Neutrophil (primary cell): Measurements from ENCODE around the gene SLC25A39.
"Not testable (repeated sequence)": the region's sequence is repeated elsewhere in the genome, so short reads cannot be mapped to it uniquely, and the experiment has no call there.

Source experiments
- H3K27ac ChIP-seq: fragments of 200-600 bp; sonication (generic); 2 replicates; pipeline ENCODE4 v1.5.1; 2016; ENCODE audit warnings: mild to moderate bottlenecking, moderate library complexity
- H3K27me3 ChIP-seq: fragments of 200-600 bp; sonication (generic); 2 replicates; pipeline ENCODE4 v1.6.0; 2016; ENCODE audit warnings: mild to moderate bottlenecking
- H3K36me3 ChIP-seq: fragments of 200-600 bp; sonication (generic); 2 replicates; pipeline ENCODE4 v1.5.1; 2017
- H3K4me1 ChIP-seq, 2 experiments: fragments of 200-600 bp in 1 of 2; sonication (generic) in 1 of 2; 1 replicate in 1 of 2; 2 replicates in 1 of 2; pipeline versions ENCODE4 v1.5.1 to v1.6.1; 2013 to 2016; ENCODE audit warnings: low read depth in 1 of 2, low read length in 1 of 2, mild to moderate bottlenecking in 1 of 2, moderate library complexity in 1 of 2; ENCODE audit not compliant: control insufficient read depth in 1 of 2, insufficient read depth in 1 of 2
- H3K4me3 ChIP-seq, 2 experiments: fragments of 200-600 bp in 1 of 2; sonication (generic) in 1 of 2; 1 replicate in 1 of 2; 2 replicates in 1 of 2; pipeline ENCODE4 v1.5.1; 2013 to 2016; ENCODE audit warnings: low read depth in 1 of 2, low read length in 1 of 2, mild to moderate bottlenecking in 1 of 2, moderate library complexity in 1 of 2
- H3K9me3 ChIP-seq: fragments of 200-600 bp; sonication (generic); 2 replicates; pipeline ENCODE4 v1.5.1; 2016
- TF ChIP-seq, protein P1 (sequence below): fragments of 200-600 bp; sonication (generic); IDR thresholded peaks from 2 replicates; pipeline ENCODE4 v1.5.1; 2016; ENCODE audit warnings: antibody characterized with exemption

SLC25A39 gene, protein sequence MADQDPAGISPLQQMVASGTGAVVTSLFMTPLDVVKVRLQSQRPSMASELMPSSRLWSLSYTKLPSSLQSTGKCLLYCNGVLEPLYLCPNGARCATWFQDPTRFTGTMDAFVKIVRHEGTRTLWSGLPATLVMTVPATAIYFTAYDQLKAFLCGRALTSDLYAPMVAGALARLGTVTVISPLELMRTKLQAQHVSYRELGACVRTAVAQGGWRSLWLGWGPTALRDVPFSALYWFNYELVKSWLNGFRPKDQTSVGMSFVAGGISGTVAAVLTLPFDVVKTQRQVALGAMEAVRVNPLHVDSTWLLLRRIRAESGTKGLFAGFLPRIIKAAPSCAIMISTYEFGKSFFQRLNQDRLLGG

DNA sequence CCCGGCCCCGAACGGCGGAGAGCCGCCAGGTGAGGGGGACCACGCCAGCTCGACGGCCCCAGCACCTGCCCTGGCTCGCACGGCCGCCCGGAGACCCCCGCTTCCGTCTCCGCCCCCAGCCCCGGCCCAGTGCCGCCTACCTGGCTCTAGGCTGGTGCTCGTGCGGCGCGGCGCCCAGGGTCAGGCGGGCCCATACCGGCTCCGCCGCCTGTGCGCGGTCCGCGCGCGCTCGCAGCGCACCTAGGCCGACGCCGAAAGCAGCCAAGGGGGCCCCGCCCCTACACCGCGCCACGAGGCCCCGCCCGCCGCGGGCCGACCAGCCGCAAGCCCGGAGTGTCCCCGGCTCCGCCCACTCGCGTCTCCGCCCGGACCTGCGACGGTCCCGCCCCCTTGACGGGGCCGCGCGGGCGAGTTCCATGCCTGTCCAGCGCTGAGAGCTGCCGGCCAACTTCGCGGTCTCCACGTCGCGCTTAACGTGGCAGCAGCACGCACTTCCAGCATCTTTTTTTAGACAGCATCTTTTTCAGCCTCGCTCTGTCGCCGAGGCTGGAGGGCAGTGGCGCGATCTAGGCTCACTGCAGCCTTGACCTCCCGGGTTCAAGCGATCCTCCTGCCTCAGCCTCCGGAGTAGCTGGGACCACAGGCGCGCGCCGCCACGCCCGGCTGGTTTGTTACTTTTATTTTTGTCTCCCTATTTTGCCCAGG, at the start of gene SLC25A39:
SLC25A39 (minus strand) TSS at position 253 of the 705 bp plus-strand sequence. CDS start 1,261 bp downstream, outside the sequence.
- H3K9me3 ChIP-seq: no peaks in the 10 kb centered on the region
- peaks cover 33 to 36% of the 10 kb centered on the region in 2 experiments for H3K4me1 ChIP-seq
- H3K27me3 ChIP-seq: no peaks in the 10 kb centered on the region
- peak within 1 kb of the TSS; percentile 71 for H3K27ac ChIP-seq
- H3K4me3 ChIP-seq: peak within 1 kb of the TSS; percentile 72 to 88
- TF ChIP-seq, protein P1, sequence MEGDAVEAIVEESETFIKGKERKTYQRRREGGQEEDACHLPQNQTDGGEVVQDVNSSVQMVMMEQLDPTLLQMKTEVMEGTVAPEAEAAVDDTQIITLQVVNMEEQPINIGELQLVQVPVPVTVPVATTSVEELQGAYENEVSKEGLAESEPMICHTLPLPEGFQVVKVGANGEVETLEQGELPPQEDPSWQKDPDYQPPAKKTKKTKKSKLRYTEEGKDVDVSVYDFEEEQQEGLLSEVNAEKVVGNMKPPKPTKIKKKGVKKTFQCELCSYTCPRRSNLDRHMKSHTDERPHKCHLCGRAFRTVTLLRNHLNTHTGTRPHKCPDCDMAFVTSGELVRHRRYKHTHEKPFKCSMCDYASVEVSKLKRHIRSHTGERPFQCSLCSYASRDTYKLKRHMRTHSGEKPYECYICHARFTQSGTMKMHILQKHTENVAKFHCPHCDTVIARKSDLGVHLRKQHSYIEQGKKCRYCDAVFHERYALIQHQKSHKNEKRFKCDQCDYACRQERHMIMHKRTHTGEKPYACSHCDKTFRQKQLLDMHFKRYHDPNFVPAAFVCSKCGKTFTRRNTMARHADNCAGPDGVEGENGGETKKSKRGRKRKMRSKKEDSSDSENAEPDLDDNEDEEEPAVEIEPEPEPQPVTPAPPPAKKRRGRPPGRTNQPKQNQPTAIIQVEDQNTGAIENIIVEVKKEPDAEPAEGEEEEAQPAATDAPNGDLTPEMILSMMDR: peak; percentile 45
- peaks cover 18% of the 10 kb centered on the region for H3K36me3 ChIP-seq

DNA sequence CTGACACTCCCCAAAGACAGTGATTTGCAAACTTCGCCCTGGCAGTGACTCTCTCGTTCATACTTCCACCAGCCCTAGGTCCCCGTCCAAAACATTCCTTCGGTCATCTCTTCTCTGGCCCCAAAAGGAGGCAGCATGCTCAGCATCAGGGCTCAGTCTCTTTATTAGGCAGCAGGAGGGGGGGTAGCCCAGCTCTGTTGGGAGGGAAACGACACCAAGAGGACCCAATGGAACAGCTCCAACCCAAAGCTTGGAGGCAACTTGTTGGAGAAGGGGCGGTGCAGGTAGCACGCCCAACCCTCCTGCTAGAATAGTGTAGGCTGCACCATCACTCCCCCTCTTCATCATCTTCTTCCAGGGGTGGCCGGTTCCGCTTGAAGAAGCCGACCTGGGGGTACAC, 47.4 kb upstream of the SLC25A39 start:
- Histone ChIP-seq H3K36me3 (no peaks in the 10 kb centered on the region), H3K4me3 (no peak overlapping the region), H3K9me3 (no peaks in the 10 kb centered on the region), H3K4me1 (no peaks in the 10 kb centered on the region), H3K27ac (no peak overlapping the region), H3K27me3 (peaks cover 86% of the 10 kb centered on the region)
- TF ChIP-seq, protein P1: no peak

DNA sequence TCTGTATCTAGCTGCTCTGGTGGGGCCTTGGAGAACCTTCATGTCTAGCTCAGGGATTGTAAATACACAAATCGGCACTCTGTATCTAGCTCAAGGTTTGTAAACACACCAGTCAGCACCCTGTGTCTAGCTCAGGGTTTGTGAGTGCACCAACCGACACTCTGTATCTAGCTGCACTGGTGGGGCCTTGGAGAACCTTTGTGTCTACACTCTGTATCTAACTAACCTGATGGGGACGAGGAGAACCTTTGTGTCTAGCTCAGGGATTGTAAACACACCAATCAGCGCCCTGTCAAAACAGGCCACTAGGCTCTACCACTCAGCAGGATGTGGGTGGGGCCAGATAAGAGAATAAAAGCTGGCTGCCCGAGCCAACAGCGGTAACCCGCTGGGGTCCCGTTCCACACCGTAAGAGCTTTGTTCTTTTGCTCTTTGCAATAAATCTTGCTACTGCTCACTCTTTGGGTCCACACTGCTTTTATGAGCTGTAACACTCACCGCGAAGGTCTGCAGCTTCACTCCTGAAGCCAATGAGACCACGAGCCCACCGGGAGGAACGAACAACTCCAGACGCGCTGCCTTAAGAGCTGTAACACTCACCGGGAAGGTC, 44.9 kb upstream of the SLC25A39 start:
- H3K36me3 ChIP-seq, H3K27ac ChIP-seq, H3K4me3 ChIP-seq, H3K9me3 ChIP-seq, H3K4me1 ChIP-seq: not testable (repeated sequence)
- peaks cover 96% of the 10 kb centered on the region for H3K27me3 ChIP-seq

DNA sequence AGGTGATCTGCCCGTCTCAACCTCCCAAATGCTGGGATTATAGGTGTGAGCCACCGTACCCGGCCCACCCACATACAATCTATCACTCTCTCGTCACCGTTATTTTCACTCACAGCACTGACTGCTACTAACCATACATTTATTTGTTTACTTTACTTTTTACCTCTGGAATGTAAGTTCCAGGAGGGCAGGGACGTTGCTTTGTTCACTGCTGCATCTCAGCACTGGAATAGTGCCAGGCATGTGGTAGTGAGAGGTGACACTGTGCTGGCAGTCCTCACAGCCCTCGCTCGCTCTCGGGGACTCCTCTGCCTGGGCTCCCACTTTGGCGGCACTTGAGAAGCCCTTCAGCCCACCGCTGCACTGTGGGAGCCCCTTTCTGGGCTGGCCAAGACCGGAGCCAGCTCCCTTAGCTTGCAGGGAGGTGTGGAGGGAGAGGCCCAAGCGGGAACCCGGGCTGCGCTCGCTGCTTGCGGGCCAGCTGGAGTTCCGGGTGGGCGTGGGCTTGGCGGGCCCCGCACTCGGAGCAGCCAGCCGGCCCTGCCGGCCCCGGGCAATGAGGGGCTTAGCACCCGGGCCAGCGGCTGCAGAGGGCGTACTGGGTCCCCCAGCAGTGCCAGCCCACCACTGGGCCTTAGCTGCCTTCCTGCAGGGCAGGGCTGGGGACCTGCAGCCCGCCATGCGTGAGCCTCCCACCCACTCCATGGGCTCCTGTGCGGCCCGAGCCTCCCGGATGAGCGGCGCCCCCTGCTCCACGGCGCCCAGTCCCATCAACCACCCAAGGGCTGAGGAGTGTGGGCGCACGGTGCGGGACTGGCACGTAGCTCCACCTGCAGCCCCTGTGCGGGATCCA, 44.0 kb upstream of the SLC25A39 start:
- H3K36me3 ChIP-seq, H3K4me1 ChIP-seq, H3K9me3 ChIP-seq, H3K4me3 ChIP-seq, H3K27ac ChIP-seq: not testable (repeated sequence)
- H3K27me3 ChIP-seq: peaks cover 96% of the 10 kb centered on the region

DNA sequence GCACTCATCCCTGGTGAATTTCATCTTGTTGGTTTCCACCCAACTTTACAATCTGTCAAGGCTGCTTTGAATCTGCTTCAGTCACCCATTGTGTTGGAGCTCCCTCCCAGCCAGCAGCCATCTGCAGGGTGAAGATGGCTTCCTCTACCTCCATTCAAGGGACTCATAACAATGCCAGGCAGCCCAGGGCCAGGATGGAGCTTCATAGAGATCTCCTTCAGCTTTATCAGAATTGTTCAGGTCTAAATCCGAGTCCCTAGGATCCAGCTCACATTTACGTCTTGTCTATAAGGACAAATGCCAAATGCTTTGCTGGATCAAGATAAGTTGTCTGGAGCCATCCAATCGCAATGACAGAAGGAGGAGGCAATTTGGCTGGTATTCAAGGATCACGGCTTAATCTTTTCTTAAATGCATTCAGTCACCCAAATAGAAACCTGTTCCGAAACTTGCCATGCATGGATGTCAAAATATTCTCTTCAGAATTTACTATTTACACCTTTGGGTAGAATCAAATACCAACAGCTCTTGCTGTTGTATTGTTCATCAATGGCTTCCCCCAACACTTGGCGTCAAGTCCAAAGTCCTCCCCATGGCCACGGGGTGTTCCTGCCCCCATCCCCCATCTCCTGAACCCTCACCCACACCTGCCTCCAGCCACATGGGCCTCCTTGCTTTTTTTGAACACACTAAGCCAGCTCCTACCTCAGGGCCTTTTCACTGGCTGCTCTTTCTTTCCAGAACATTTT, 42.8 kb upstream of the SLC25A39 start:
- Histone ChIP-seq H3K4me3 (no peak overlapping the region), H3K4me1 (peaks cover 6 to 14% of the 10 kb centered on the region in 2 experiments), H3K9me3 (no peaks in the 10 kb centered on the region), H3K27me3 (peaks cover 98% of the 10 kb centered on the region), H3K36me3 (no peaks in the 10 kb centered on the region), H3K27ac (no peak overlapping the region)
- TF ChIP-seq, protein P1: no peak

DNA sequence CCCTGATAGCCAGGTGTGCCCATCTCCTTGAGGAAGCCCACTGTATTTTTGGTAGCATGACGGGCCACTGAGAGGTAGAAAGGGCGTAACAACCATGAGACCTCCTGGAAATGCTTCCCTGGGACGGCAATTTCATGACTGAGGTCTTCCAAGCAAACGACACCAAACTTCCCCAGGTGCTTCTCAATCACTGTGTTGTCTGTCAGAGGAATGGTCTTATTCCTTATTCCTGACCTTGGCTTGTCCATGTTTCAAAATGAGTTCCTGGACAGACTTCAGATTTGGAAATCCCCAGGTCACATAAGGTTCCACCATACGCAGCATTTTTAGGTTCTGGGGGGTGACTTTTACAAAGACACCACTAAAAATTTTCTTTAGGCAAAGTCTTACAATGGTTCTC, 40.4 kb upstream of the SLC25A39 start:
- not testable (repeated sequence) for H3K36me3 ChIP-seq, H3K27ac ChIP-seq, H3K4me3 ChIP-seq, H3K9me3 ChIP-seq
- Histone ChIP-seq H3K27me3 (peaks cover 98% of the 10 kb centered on the region), H3K4me1 (peaks cover 6 to 14% of the 10 kb centered on the region in 2 experiments)
